Measurements from ENCODE around the gene ITGA1.
"Not testable (repeated sequence)": the region's sequence is repeated elsewhere in the genome, so short reads cannot be mapped to it uniquely, and the experiment has no call there.

GRCh38 chr5:52818807-52819206, 31.1 kb downstream of the ITGA1 start:
- TF ChIP-seq, protein P1, sequence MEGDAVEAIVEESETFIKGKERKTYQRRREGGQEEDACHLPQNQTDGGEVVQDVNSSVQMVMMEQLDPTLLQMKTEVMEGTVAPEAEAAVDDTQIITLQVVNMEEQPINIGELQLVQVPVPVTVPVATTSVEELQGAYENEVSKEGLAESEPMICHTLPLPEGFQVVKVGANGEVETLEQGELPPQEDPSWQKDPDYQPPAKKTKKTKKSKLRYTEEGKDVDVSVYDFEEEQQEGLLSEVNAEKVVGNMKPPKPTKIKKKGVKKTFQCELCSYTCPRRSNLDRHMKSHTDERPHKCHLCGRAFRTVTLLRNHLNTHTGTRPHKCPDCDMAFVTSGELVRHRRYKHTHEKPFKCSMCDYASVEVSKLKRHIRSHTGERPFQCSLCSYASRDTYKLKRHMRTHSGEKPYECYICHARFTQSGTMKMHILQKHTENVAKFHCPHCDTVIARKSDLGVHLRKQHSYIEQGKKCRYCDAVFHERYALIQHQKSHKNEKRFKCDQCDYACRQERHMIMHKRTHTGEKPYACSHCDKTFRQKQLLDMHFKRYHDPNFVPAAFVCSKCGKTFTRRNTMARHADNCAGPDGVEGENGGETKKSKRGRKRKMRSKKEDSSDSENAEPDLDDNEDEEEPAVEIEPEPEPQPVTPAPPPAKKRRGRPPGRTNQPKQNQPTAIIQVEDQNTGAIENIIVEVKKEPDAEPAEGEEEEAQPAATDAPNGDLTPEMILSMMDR (IDR thresholded peaks at IDR 0.05) = not testable (repeated sequence)
- not testable (repeated sequence) for TF ChIP-seq POLR2A (IDR thresholded peaks at IDR 0.05)
